T-cell (primary cell): ENCODE data around the gene TSR3. TPM values are rescaled to one million over a fixed set of nuclear protein-coding genes. Genes with fewer than 3 reads are reported as not detected.
A peak's percentile ranks its signal among the peaks of the same experiment; 100 is the strongest.

ENCODE experiments used
- ATAC-seq, 4 experiments: fragments of 200-7000 bp in 3 of 4; fragments of 150-1000 bp in 1 of 4; cut with Tn5 transposase; replicated peaks in 1 of 4; 1 replicate in 3 of 4; 2 replicates in 1 of 4; pipeline ENCODE4 v1.10.0; 2021; ENCODE audit warnings: moderate library complexity in 3 of 4, mild to moderate bottlenecking in 2 of 4, moderate number of reproducible peaks in 1 of 4
- CTCF ChIA-PET, 2 donors: fragments of 300-600 bp; sonication (Branson Sonifier 250); formaldehyde crosslinking; loops; one replicate each; lab custom pipeline; 2022; ENCODE audit warnings: antibody characterized with exemption in 2 of 2; lab: Charles Lee
- POLR2A ChIA-PET, 2 donors: fragments of 300-600 bp; sonication (Branson Sonifier 250); formaldehyde crosslinking; loops; one replicate each; lab custom pipeline; 2022; ENCODE audit warnings: antibody characterized with exemption in 2 of 2; lab: Charles Lee
- DNase-seq, 35 experiments: peaks; one replicate each; pipeline versions ENCODE4 v3.0.0 to v3.0.0-alpha.2; 2013 to 2023
- H3K27ac ChIP-seq: one replicate; pipeline ENCODE4 v1.5.1; 2013; ENCODE audit warnings: low read length
- H3K27me3 ChIP-seq, 2 experiments: replicated peaks in 1 of 2; 1 replicate in 1 of 2; 2 replicates in 1 of 2; pipeline versions ENCODE4 v1.6.1 to v1.7.0; 2013; ENCODE audit warnings: low read length in 1 of 2, mixed read lengths in 1 of 2; ENCODE audit not compliant: control insufficient read depth in 2 of 2, insufficient read depth in 2 of 2; ENCODE audit errors: extremely low read depth in 1 of 2
- H3K36me3 ChIP-seq, 2 donors: 1 replicate in 1 of 2; 2 replicates in 1 of 2; pipeline versions ENCODE4 v1.6.1 to v1.7.0; 2013; ENCODE audit warnings: low read length in 1 of 2; ENCODE audit not compliant: control insufficient read depth in 2 of 2, insufficient read depth in 1 of 2; ENCODE audit errors: extremely low read depth in 1 of 2
- H3K4me1 ChIP-seq, 2 experiments: 1 replicate in 1 of 2; 2 replicates in 1 of 2; pipeline versions ENCODE4 v1.6.1 to v1.7.0; 2013; ENCODE audit warnings: low read length in 2 of 2, mixed read lengths in 1 of 2; ENCODE audit not compliant: insufficient read depth in 2 of 2, control insufficient read depth in 1 of 2; ENCODE audit errors: extremely low read depth in 1 of 2
- H3K4me3 ChIP-seq, 2 donors: 1 replicate in 1 of 2; 2 replicates in 1 of 2; pipeline versions ENCODE4 v1.5.1 to v1.7.0; 2013; ENCODE audit warnings: mild to moderate bottlenecking in 2 of 2, low read length in 1 of 2, moderate library complexity in 1 of 2; ENCODE audit not compliant: control insufficient read depth in 1 of 2; ENCODE audit errors: extremely low read depth in 1 of 2
- H3K9me3 ChIP-seq: 2 replicates; pipeline ENCODE4 v1.7.0; 2013
- H3K27ac Mint-ChIP-seq, 2 donors: one replicate each; pipeline ENCODE4 v1.8.0; 2020 to 2021; ENCODE audit warnings: mild to moderate bottlenecking in 2 of 2, mixed read lengths in 2 of 2
- H3K27me3 Mint-ChIP-seq, 2 donors: one replicate each; pipeline ENCODE4 v1.8.0; 2021 to 2022; ENCODE audit warnings: mixed read lengths in 2 of 2
- H3K36me3 Mint-ChIP-seq: one replicate; pipeline ENCODE4 v1.8.0; 2021; ENCODE audit warnings: mixed read lengths
- H3K4me1 Mint-ChIP-seq, 3 donors: one replicate each; pipeline ENCODE4 v1.8.0; 2020 to 2022; ENCODE audit warnings: mixed read lengths in 3 of 3, mild to moderate bottlenecking in 1 of 3
- H3K4me3 Mint-ChIP-seq, 3 donors: one replicate each; pipeline ENCODE4 v1.8.0; 2020 to 2022; ENCODE audit warnings: mild to moderate bottlenecking in 3 of 3, mixed read lengths in 3 of 3, moderate library complexity in 3 of 3
- H3K9me3 Mint-ChIP-seq, 3 donors: one replicate each; pipeline ENCODE4 v1.8.0; 2020 to 2022; ENCODE audit warnings: mixed read lengths in 3 of 3
- WGBS: methylation state at CpG from one replicate; pipeline ENCODE4 v1.1.5; 2013; ENCODE audit warnings: missing lambda C conversion rate; ENCODE audit not compliant: insufficient coverage; 5-methylcytosine and 5-hydroxymethylcytosine counted together
- total RNA-seq, 35 experiments: library from RNA in 6 of 35; stranded (reverse) in 6 of 35; fragments of 120-200 nt in 1 of 35; gene quantifications; one replicate each; pipeline versions ENCODE4 v1.2.1 to v1.2.4 and lab custom pipeline; 2013 to 2026

The TSR3 gene
- total RNA-seq, 5 donors from 2014 or later (not counting 1 experiment from before 2014, with no cell fraction given) = 25.4 to 53.1 (median 48.1) TPM

DNA sequence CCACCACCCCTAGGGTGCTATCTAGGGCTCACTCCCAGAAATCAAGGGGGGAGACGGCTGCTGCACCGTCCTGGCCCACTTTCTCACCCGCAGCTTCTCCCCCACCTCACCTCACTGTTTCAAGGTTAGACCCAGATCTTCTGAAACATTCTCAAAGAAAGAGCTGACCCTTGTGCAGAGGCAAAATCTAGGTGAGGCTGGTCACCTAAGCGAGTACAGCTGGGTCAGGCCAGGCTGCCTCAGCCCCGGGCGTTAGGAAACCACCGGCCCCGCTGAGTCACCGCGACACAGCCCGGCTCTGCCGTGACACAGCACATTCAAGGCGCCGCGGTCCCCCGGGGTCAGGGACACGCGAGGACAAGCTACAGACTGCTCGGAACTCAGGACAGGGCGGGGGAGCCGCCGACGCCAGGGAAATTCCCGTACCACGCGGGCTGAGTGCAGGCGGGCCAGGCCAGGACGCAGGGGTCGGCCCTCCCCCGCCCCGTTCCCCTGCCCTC lies 27.2 kb upstream of the TSR3 start:
- POLR2A ChIA-PET = interaction anchor here in 1 of 2 donors (0.5 to 0.6 kb wide), 3 partner anchors 236 to 1296 kb away, joined by 3 to 5 read pairs (median 5); no protein-coding TSS in a partner anchor

DNA sequence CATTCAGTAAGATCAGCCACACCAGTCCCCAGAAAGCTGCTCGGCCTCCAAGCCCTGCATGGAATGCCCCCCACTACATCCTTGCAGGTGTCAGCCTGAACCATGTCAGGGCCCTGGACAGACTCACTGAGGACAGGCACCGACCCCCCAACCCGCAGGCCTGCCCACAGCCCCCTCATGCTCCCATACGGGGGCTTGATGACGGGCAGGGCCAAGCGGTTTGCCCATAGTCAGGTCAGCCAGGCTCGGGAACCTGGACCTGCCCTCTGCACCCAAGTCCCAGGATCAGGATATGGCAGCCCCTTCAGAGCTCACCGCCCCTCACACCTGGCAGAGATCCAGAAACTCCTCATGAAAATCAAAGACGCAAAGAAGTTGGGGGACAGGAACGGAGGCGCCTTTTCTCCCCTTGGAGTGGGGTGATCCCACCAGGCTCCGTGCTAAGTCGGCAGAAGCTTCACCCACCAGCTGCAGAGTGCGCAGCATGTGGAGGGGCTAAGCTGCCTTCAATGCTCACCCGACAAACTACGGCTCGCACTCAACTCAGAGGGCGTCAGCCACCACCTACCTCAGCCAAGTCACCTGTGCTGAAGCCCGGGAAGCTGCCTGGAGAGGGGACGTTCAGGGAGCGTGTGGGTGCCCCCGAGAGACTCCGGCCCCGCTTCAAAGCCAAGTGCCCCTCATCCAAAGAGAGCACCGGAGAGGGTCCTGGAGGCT lies 26.6 kb upstream of the TSR3 start:
- Mint-ChIP-seq H3K36me3 (peaks cover 11% of the 10 kb centered on the region), H3K27ac (peak overlapping the region in 1 of 2 donors; percentile 70), H3K4me1 (peaks cover 15 to 20% (median 16%) of the 10 kb centered on the region in 3 donors), H3K4me3 (peak overlapping the region; percentile 61 to 66 (median 62)), H3K27me3 (no peaks in the 10 kb centered on the region), H3K9me3 (no peaks in the 10 kb centered on the region)
- H3K27ac ChIP-seq = no peak overlapping the region
- H3K4me1 ChIP-seq = peaks cover 3 to 20% of the 10 kb centered on the region in 2 experiments
- peaks cover 0 to 2% of the 10 kb centered on the region in 2 experiments for H3K27me3 ChIP-seq
- ATAC-seq (no peak), DNase-seq (no peak)
- ChIA-PET CTCF (interaction anchor here (0.5 to 0.9 kb wide), 2 partner anchors 11 to 300 kb away, joined by 3 to 7 read pairs; partner anchors contain the start of gene JPT2 (in 1 of the 2)), POLR2A (interaction anchor here in 1 of 2 donors (0.5 kb wide), 1 partner anchor 1296 kb away, joined by 5 read pairs; no protein-coding TSS in a partner anchor)
- H3K36me3 ChIP-seq = peaks cover 21 to 27% of the 10 kb centered on the region in 2 donors
- no peak overlapping the region for H3K4me3 ChIP-seq
- 96% methylated on average over 22 of the region's 25 CpGs for WGBS
- H3K9me3 ChIP-seq = no peaks in the 10 kb centered on the region

More for the DNA sequence above, 27.2 kb upstream of the TSR3 start:
- no peaks in the 10 kb centered on the region for H3K27me3 Mint-ChIP-seq
- DNase-seq = peak in 33 of 35 experiments; percentile 10 to 78 (median 42)
- peak overlapping the region; percentile 21 to 32 for H3K4me3 ChIP-seq
- no peaks in the 10 kb centered on the region for H3K9me3 ChIP-seq
- H3K4me3 Mint-ChIP-seq = peak overlapping the region; percentile 61 to 66 (median 62)
- peaks cover 3 to 20% of the 10 kb centered on the region in 2 experiments for H3K4me1 ChIP-seq
- no peak overlapping the region for H3K27ac ChIP-seq
- peaks cover 11% of the 10 kb centered on the region for H3K36me3 Mint-ChIP-seq
- H3K27ac Mint-ChIP-seq = peak overlapping the region in 1 of 2 donors; percentile 58
- peaks cover 27 to 31% of the 10 kb centered on the region in 2 donors for H3K36me3 ChIP-seq
- H3K9me3 Mint-ChIP-seq = no peaks in the 10 kb centered on the region
- 11% methylated on average over 30 of the region's 31 CpGs for WGBS
- peak; percentile 41 to 69 (median 54) for ATAC-seq
- CTCF ChIA-PET = interaction anchor here (0.9 to 1.0 kb wide), 2 partner anchors 14 to 299 kb away, joined by 3 read pairs; partner anchors contain the start of gene JPT2 (in 1 of the 2)
- peaks cover 15 to 20% (median 16%) of the 10 kb centered on the region in 3 donors for H3K4me1 Mint-ChIP-seq
- peaks cover 0 to 2% of the 10 kb centered on the region in 2 experiments for H3K27me3 ChIP-seq

DNA sequence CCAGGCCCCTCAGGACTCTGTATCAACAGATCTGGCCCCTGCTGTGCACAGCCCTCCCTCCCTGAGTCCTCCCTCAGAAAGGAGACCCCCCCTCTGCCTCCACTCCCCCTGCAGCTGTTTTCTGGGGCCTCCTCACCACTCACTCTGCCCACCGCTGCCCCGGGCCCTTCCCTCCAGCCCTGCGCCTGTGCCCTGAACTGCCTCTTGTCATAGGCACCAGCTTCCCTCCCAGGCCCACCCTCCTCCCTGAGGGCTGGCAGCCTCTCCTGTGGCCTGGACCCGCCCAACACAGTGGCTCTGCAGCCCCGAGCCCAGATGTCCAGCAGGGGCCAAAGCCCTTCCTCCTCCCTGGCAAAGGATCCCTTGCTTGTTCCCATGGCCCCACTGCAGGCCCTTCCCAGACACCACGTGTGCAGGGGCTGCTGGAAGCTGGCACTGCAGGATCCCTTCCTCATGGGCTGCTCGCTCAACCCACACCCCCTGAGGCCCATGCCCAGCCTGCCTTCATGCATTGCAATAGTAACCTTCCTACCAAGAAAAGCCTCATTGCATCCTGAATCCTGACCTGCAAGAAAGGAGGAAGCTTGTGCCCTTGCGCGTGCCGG lies 25.8 kb upstream of the TSR3 start:
- H3K4me3 Mint-ChIP-seq = peak overlapping the region in 1 of 3 donors; percentile 66
- H3K36me3 ChIP-seq = peaks cover 19 to 21% of the 10 kb centered on the region in 2 donors

DNA sequence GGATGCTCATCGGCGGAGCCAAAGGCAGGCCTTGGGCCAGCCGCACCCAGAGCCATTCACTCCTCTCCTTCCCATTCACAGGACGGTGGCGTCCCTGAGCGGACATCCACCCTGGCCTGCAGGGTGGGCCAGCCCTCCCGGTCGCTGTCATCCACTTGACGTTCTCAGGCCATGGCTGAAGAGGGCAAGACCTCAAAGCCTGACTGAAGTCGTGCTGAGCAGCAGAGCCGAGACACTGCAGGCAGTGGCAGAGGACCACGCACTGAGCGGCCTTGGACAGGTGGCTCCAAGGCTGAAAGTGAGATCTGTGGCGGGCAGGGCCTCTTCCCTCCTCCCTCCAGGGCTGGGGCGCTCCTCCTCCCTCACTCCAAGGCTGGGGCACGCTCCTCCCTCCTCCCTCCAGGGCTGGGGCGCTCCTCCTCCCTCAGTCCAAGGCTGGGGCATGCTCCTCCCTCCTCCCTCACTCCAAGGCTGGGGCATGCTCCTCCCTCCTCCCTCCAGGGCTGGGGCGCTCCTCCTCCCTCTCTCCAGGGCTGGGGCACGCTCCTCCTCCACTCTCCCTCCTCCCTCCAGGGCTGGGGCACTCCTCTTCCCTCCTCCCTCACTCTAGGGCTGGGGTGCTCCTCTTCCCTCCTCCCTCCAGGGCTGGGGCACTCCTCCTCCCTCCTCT lies 24.2 kb upstream of the TSR3 start:
- H3K9me3 Mint-ChIP-seq = no peaks in the 10 kb centered on the region
- peaks cover 3% of the 10 kb centered on the region for H3K36me3 Mint-ChIP-seq

More for the DNA sequence above, 25.8 kb upstream of the TSR3 start:
- Histone ChIP-seq H3K4me1 (peaks cover 3 to 20% of the 10 kb centered on the region in 2 experiments), H3K27me3 (peaks cover 0 to 2% of the 10 kb centered on the region in 2 experiments), H3K4me3 (no peak overlapping the region), H3K27ac (no peak overlapping the region), H3K9me3 (no peaks in the 10 kb centered on the region)
- Mint-ChIP-seq H3K27ac (peak overlapping the region in 1 of 2 donors; percentile 6), H3K36me3 (peaks cover 11% of the 10 kb centered on the region), H3K27me3 (no peaks in the 10 kb centered on the region), H3K4me1 (peaks cover 15 to 20% (median 16%) of the 10 kb centered on the region in 3 donors), H3K9me3 (no peaks in the 10 kb centered on the region)
- WGBS = 95% methylated on average over 10 of the region's 10 CpGs
- ChIA-PET CTCF (no interaction called here), POLR2A (no interaction called here)
- ATAC-seq = no peak
- no peak for DNase-seq

DNA sequence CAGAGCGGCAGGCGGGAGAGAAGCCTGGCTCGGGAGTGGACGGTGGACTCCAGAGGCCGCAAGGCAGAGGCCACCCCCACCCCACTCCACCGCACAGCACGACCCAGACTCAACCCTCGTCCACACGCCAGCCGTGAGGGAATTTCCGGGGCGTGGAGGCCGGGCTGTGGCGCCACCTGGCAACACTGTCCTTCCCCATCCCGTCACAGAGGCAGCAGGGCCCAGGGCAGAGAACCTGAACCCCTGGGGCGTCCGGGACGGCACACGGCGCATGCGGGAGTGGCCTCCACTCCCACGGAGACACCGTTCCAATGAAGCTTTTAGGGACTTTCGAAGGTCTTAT lies 23.6 kb upstream of the TSR3 start:
- Histone ChIP-seq H3K9me3 (no peaks in the 10 kb centered on the region), H3K27ac (no peak overlapping the region), H3K36me3 (peaks cover 16 to 18% of the 10 kb centered on the region in 2 donors), H3K4me3 (no peak overlapping the region), H3K4me1 (peaks cover 3 to 18% of the 10 kb centered on the region in 2 experiments), H3K27me3 (peaks cover 0 to 2% of the 10 kb centered on the region in 2 experiments)
- 96% methylated on average over 20 of the region's 24 CpGs for WGBS
- Mint-ChIP-seq H3K27me3 (no peaks in the 10 kb centered on the region), H3K4me1 (peaks cover 13 to 19% (median 14%) of the 10 kb centered on the region in 3 donors), H3K9me3 (no peaks in the 10 kb centered on the region), H3K4me3 (no peak overlapping the region), H3K36me3 (peaks cover 3% of the 10 kb centered on the region), H3K27ac (no peak overlapping the region)
- no peak for DNase-seq
- ChIA-PET CTCF (no interaction called here), POLR2A (no interaction called here)
- ATAC-seq = no peak

More for the DNA sequence above, 24.2 kb upstream of the TSR3 start:
- Histone ChIP-seq H3K9me3 (no peaks in the 10 kb centered on the region), H3K4me1 (peaks cover 3 to 20% of the 10 kb centered on the region in 2 experiments), H3K27me3 (peaks cover 0 to 2% of the 10 kb centered on the region in 2 experiments), H3K4me3 (no peak overlapping the region), H3K36me3 (peaks cover 14 to 18% of the 10 kb centered on the region in 2 donors), H3K27ac (no peak overlapping the region)
- ATAC-seq (no peak), DNase-seq (no peak)
- 96% methylated on average over 14 of the region's 19 CpGs for WGBS
- POLR2A ChIA-PET = no interaction called here
- H3K4me3 Mint-ChIP-seq = no peak overlapping the region
- peaks cover 15 to 20% (median 16%) of the 10 kb centered on the region in 3 donors for H3K4me1 Mint-ChIP-seq
- no peaks in the 10 kb centered on the region for H3K27me3 Mint-ChIP-seq
- CTCF ChIA-PET = no interaction called here
- H3K27ac Mint-ChIP-seq = no peak overlapping the region
